ENCODE measurements around the gene ELMOD1.
"Not testable (repeated sequence)": the region's sequence is repeated elsewhere in the genome, so short reads cannot be mapped to it uniquely, and the experiment has no call there.

ELMOD1 gene

DNA sequence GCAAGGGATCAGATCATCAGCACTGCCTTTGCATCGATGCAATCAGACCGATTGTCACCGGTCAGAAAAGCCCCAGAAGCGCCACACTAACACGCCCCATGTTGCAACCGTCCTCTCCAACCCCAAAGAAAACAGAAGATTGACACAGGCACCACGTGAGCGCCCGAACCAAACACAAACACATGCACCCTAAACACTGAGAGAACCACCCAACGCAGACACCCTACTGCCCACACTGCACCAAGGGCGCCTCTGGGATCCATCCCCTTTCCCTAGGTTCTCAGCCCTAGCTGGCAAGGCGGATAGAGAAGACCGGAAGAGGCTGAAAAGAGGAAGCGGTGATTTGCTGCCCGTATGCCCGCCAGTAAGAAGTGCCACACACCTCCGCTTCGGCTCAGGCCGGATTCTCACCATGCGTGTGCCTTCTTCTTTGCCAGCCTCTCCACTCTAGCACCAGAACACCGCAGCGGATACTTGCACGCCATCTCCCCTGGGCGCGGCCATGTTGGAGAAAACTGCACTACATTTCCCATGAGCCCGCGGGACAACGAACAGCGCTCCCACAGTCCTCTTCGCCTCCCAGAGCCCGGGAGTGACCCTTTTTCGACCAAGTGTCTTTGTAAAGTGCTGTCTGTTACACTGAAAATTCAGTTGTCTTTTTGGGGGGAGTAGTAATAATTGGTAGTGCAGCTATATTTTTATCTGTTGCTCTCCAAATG, 25.6 kb upstream of the ELMOD1 start, which contains the start of gene ALKBH8:
Gene ALKBH8 (minus strand): TSS at position 517 of the 719 bp plus-strand sequence. CDS start 4,842 bp downstream, outside the sequence.
- TF ChIP-seq, protein P1, sequence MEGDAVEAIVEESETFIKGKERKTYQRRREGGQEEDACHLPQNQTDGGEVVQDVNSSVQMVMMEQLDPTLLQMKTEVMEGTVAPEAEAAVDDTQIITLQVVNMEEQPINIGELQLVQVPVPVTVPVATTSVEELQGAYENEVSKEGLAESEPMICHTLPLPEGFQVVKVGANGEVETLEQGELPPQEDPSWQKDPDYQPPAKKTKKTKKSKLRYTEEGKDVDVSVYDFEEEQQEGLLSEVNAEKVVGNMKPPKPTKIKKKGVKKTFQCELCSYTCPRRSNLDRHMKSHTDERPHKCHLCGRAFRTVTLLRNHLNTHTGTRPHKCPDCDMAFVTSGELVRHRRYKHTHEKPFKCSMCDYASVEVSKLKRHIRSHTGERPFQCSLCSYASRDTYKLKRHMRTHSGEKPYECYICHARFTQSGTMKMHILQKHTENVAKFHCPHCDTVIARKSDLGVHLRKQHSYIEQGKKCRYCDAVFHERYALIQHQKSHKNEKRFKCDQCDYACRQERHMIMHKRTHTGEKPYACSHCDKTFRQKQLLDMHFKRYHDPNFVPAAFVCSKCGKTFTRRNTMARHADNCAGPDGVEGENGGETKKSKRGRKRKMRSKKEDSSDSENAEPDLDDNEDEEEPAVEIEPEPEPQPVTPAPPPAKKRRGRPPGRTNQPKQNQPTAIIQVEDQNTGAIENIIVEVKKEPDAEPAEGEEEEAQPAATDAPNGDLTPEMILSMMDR (IDR thresholded peaks at IDR 0.05; ENCODE audit: insufficient read depth, low read length, poor library complexity, severe bottlenecking): no peak
- Histone ChIP-seq H3K27me3 (replicated peaks; ENCODE audit: control insufficient read depth, insufficient read depth, low read length) (no peaks in the 10 kb centered on the region), H3K36me3 (ENCODE audit: control insufficient read depth, insufficient read depth, low read length) (no peaks in the 10 kb centered on the region), H3K4me3 (replicated peaks; ENCODE audit: low read depth, low read length) (peak within 1 kb of the TSS; percentile 92)
- peak; percentile 80 for DNase-seq (ENCODE audit: extremely low read depth, insufficient read length)

DNA sequence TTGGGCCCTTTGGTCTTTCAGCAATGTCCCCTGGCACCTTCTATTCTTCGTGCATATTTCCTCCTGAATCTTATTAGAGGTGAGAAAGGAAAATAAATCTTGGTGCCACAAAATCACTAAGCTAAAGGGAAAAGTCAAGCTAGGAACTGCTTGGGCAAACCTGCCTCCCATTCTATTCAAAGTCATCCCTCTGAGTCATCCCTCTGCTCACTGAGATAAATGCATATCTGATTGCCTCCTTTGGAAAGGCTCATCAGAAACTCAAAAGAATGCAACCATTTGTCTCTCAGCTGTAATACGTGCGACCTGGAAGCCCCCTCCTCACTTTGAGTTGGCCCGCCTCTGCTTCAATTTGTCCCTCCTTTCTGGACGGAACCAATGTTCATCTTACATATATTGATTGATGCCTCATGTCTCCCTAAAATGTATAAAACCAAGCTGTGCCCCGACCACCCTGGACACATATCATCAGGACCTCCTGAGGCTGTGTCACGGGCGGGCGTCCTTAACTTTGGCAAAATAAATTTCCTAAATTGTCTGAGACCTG, 24.9 kb upstream of the ELMOD1 start:
- peak overlapping the region; percentile 92 for H3K4me3 ChIP-seq (replicated peaks; ENCODE audit: low read depth, low read length)
- H3K27me3 ChIP-seq (replicated peaks; ENCODE audit: control insufficient read depth, insufficient read depth, low read length); H3K36me3 ChIP-seq (ENCODE audit: control insufficient read depth, insufficient read depth, low read length); DNase-seq (ENCODE audit: extremely low read depth, insufficient read length): not testable (repeated sequence)

DNA sequence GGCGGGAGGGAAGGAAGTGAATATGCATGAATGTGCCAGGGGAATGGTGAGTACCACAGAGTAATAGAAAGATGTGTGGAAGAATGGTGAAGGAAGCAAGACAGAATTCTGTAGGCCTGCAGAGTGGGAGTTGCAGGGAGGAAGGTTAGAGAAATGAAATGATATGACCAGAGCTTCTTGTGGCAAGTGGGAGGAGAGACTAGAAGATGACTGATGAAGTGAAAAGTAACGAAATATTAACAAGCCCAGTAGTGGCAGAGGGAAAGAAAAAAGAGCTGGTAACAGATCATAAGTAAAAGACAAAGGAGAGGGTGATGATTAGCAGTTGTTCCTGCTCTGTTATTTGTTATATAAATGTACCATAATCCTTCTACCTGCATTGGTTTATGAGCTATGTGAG, 24.4 kb upstream of the ELMOD1 start:
- TF ChIP-seq, protein P1 (IDR thresholded peaks at IDR 0.05; ENCODE audit: insufficient read depth, low read length, poor library complexity, severe bottlenecking): no peak
- no peak for DNase-seq (ENCODE audit: extremely low read depth, insufficient read length)
- Histone ChIP-seq H3K4me3 (replicated peaks; ENCODE audit: low read depth, low read length) (no peak overlapping the region), H3K36me3 (ENCODE audit: control insufficient read depth, insufficient read depth, low read length) (no peaks in the 10 kb centered on the region), H3K27me3 (replicated peaks; ENCODE audit: control insufficient read depth, insufficient read depth, low read length) (no peaks in the 10 kb centered on the region)

DNA sequence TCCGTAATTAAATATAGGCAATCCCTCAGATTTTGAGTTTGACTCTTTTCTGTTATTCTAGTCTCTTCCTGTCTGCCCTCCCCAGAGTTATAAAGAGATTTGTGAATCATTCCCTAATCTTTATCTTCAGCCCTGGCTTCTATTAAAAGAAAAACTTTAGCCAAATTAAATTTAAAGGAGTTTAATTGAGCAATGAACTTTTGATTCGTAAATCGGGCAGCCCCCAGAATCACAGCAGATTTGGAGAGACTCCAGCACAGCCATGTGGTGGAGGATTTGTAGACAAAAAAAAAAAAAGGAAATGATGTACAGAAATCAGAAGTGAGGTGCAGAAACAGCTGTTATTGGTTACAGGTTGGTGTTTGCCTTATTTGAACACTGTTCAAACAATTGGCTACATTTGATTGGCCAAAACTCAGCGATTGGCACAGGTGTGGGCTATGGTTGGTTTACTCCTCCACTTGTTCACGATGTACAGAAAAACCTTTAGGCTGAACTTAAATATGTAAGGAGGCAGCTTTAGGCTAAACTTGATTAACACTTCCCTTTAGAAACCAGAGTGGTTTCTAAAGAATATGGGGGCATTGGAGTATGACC, 23.1 kb upstream of the ELMOD1 start:
- Histone ChIP-seq H3K36me3 (ENCODE audit: control insufficient read depth, insufficient read depth, low read length) (no peaks in the 10 kb centered on the region), H3K27me3 (replicated peaks; ENCODE audit: control insufficient read depth, insufficient read depth, low read length) (no peaks in the 10 kb centered on the region), H3K4me3 (replicated peaks; ENCODE audit: low read depth, low read length) (no peak overlapping the region)
- DNase-seq (ENCODE audit: extremely low read depth, insufficient read length): peak; percentile 16
- TF ChIP-seq, protein P1 (IDR thresholded peaks at IDR 0.05; ENCODE audit: insufficient read depth, low read length, poor library complexity, severe bottlenecking): no peak

- DNase-seq (ENCODE audit: extremely low read depth, insufficient read length): no peak
- TF ChIP-seq, protein P1 (IDR thresholded peaks at IDR 0.05; ENCODE audit: insufficient read depth, low read length, poor library complexity, severe bottlenecking): no peak
- Histone ChIP-seq H3K27me3 (replicated peaks; ENCODE audit: control insufficient read depth, insufficient read depth, low read length) (no peaks in the 10 kb centered on the region), H3K4me3 (replicated peaks; ENCODE audit: low read depth, low read length) (no peak overlapping the region), H3K36me3 (ENCODE audit: control insufficient read depth, insufficient read depth, low read length) (no peaks in the 10 kb centered on the region)
Measured at GRCh38 chr11:107570015-107570414, 20.9 kb upstream of the ELMOD1 start.

GRCh38 chr11:107573438-107573837, 17.5 kb upstream of the ELMOD1 start:
- DNase-seq (ENCODE audit: extremely low read depth, insufficient read length): no peak
- H3K36me3 ChIP-seq (ENCODE audit: control insufficient read depth, insufficient read depth, low read length): no peaks in the 10 kb centered on the region
- TF ChIP-seq, protein P1 (IDR thresholded peaks at IDR 0.05; ENCODE audit: insufficient read depth, low read length, poor library complexity, severe bottlenecking): no peak
- H3K4me3 ChIP-seq (replicated peaks; ENCODE audit: low read depth, low read length): no peak overlapping the region
- no peaks in the 10 kb centered on the region for H3K27me3 ChIP-seq (replicated peaks; ENCODE audit: control insufficient read depth, insufficient read depth, low read length)
